D721Med (cell line): Measurements from ENCODE around the gene NCAM1.
"Not testable (repeated sequence)": the region's sequence is repeated elsewhere in the genome, so short reads cannot be mapped to it uniquely, and the experiment has no call there.

Experiments used
- DNase-seq: peaks from one replicate; pipeline ENCODE4 v3.0.0; 2011; ENCODE audit warnings: low spot score; ENCODE audit not compliant: insufficient read length
- FAIRE-seq: peaks from 2 replicates; lab custom pipeline; 2011; peaks lifted over from hg19 to GRCh38; lab: Jason Lieb, UNC
- TF ChIP-seq, protein P1 (sequence below): IDR thresholded peaks from 2 replicates; pipeline ENCODE4 v1.5.1; 2012; ENCODE audit warnings: mild to moderate bottlenecking, control low read depth; ENCODE audit not compliant: insufficient read depth; ENCODE audit errors: missing control alignments

NCAM1 gene

DNA sequence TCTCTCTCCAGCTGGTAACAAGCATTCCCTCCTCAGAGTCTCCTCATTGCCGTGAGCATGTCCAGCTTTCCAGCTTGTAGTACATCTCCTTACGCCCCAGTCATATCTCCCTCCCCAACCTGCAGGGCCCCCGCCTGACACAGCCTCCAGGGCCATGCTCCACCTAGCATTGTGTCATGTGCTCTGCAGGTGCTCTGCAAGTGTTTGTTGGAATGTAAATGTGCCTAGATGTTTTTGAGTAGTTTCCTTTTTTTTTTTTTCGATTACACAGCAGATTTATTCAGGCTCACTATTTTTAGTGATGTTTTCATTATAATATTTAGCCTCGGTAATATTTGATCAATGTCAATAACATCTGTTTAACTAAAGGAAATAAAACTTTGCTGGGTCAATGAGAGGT lies 82.5 kb downstream of the NCAM1 start:
- DNase-seq = no peak
- TF ChIP-seq, protein P1, sequence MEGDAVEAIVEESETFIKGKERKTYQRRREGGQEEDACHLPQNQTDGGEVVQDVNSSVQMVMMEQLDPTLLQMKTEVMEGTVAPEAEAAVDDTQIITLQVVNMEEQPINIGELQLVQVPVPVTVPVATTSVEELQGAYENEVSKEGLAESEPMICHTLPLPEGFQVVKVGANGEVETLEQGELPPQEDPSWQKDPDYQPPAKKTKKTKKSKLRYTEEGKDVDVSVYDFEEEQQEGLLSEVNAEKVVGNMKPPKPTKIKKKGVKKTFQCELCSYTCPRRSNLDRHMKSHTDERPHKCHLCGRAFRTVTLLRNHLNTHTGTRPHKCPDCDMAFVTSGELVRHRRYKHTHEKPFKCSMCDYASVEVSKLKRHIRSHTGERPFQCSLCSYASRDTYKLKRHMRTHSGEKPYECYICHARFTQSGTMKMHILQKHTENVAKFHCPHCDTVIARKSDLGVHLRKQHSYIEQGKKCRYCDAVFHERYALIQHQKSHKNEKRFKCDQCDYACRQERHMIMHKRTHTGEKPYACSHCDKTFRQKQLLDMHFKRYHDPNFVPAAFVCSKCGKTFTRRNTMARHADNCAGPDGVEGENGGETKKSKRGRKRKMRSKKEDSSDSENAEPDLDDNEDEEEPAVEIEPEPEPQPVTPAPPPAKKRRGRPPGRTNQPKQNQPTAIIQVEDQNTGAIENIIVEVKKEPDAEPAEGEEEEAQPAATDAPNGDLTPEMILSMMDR = no peak
- no peak for FAIRE-seq

DNA sequence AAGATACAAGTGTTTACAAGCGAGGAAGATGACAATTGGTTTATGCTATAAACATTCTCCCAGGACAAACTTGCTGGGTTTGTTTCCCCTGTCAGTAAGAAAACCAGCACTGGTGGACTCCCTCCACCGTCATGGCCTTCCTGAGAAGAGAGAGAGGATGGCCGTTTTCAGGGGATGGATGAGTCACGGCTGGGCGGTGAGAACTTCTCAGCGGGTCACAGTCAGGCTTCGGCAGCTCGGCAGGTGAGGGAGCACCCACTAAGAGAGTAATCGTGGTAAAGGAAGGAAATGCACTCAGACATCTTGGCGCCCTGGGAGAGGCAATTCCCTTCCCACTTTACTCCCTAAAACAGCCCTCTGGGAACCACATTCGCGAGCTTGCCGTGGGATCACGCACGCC lies 83.9 kb downstream of the NCAM1 start:
- no peak for FAIRE-seq
- no peak for DNase-seq
- TF ChIP-seq, protein P1 = no peak

DNA sequence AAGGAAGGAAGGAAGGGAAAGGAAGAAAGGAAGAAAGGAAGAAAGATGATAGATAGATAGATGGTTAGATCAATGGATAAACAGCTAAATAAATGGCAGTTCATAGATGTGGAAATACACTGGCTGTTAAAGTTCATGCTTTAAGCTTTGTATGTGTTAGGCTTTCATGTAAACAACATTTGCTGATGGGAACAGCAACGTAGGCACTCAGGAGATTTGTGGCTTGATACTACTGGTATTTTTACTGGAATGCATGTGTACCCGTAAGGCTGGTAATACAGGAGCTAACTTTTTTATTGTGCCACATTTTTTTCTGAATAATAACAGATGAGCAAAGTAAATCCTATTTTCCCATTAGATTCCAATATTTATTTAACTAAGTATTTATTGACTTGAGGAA lies 85.6 kb downstream of the NCAM1 start:
- TF ChIP-seq, protein P1 = no peak
- FAIRE-seq (no peak), DNase-seq (no peak)

DNA sequence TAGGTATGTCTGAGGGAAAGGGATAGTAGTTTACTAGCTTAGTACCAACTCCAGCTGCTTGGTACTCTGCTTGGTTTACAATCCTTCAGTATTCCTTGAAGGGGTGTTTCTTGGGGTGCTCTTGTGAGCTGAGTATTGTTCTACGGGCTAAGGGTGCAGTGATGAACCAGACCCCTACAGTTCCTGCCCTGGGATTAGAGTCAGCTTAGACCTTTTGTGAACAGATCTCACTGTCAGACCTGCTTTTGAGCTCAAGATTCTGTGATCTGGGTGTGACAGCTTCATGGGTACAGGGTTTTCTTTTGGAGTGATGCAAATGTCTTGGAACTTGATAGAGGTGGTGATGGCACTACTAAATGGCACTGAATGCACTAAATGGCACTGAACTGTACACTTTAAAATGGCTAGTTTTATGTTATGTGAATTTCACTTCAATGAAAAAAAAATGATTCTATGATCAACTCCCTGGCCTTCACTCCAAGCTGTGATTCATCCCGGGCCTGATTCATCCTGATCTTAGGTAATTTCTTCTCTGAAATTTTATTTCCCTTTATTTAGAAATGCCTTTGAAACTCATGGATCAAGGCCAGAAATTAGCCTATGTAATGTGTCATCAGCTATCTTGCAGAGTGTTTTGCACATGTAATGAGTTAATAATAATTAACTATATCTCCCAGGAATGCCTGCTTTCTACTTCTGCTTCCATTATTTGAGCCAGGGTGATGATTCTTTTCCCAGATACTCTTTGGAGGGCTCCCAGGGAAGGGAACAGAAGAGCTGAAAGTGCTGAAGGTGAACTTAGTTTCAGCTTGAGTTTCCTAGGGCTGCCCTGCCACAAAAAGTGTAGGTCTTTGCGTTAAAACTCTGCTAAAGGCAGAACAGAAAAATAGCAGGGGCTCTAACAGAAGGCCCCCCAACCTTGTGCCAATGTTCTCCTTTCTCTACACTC lies 87.9 kb downstream of the NCAM1 start:
- no peak for DNase-seq
- FAIRE-seq = no peak
- TF ChIP-seq, protein P1 = no peak

DNA sequence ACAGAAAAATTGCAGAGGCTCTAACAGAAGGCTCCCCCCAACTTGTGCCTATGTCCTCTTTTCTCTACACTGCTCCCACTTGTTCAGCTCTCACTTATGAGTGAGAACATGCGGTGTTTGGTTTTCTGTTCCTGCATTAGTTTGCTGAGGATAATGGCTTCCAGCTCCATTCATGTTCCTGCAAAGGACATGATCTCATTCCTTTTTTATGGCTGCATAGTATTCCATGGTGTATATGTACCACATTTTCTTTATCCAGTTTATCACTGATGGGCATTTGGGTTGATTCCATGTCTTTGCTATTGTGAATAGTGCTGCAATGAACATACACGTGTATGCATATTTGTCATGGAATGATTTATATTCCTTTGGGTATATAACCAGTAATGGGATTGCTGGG lies 91.8 kb downstream of the NCAM1 start:
- DNase-seq, FAIRE-seq: not testable (repeated sequence)

DNA sequence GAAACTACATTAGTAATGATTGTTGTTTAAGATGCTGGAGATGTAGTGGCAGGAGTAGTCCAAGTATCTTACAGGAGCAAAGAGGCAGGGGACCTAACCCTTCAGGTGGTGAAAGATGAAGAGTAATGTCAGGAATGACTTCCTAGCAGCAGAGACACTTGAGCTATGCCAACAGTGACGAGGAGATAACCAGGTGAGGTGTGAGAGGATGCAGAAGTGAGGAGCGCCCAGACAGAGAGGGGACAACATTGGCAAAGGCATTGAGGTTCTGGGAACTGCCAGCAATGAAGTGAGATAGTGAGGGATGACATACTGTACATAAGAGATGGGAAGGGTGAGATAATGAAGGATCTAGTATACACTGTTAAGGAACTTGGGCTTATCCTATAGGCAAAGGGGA lies 95.8 kb downstream of the NCAM1 start:
- DNase-seq (no peak), FAIRE-seq (no peak)
- TF ChIP-seq, protein P1 = no peak

DNA sequence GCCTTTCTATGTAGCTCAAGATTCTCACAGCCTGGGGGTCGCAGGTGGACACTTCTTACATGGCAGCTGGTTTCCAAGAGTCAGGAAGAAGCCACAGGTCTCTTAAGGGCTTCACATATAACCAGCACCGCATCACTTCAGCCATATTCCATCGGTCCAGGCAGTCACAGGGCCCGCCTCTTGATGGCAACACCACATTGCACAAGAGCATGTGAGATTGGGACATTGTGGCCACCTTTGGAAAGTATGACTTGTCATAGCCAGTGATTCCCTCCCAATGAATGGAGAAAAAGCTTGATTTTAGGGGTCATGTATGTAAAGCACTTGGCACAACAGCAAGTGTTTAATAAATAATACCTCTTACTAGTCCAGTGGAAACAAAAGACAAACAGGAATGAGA lies 98.3 kb downstream of the NCAM1 start:
- DNase-seq (no peak), FAIRE-seq (no peak)
- TF ChIP-seq, protein P1 = no peak
